PC-3 (cell line): ENCODE results near the gene SLC1A5.
"Not testable (repeated sequence)": the region's sequence is repeated elsewhere in the genome, so short reads cannot be mapped to it uniquely, and the experiment has no call there.

Experiments used
- CTCF ChIP-seq: fragments of 300-600 bp; sonication (generic); conservative IDR thresholded peaks from 2 replicates; pipeline ENCODE4 v1.5.1; 2017; ENCODE audit warnings: antibody characterized with exemption, low read depth, mild to moderate bottlenecking, low read length
- EZH2 ChIP-seq: fragments of 300-600 bp; sonication (generic); IDR thresholded peaks from one replicate; pipeline ENCODE4 v1.6.1; 2017; ENCODE audit warnings: antibody characterized with exemption, mild to moderate bottlenecking, low read length; ENCODE audit not compliant: unreplicated experiment

DNA sequence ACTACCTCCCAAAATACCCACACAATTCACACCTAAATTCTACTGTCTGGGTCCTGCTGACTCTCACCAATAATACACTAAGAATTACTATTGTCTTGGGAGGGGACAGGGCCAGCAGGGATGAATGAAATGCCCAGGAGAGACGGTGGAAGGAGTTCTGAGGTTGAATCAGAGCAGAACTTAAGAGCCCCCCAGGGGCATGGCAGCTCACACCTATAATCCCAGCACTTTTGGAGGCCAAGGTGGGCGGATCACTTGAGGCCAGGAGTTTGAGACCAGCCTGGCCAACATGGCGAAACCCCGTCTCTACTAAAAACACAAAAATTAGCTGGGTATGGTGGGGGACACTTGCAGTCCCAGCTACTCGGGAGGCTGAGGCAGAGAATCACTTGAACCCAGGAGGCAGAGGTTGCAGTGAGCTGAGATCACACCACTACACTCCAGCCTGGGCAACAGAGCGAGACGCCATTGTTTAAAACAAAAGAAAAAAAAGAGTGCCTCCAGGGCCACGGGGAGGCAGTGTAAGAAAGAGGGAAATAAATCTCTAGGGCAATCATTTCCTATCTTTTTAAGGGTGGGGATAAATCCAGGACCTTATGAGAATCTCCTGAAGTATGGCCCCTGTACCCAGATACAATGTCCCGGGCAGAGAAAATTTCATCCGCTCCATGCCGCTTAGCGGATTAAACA, 10.3 kb downstream of the SLC1A5 start:
- not testable (repeated sequence) for TF ChIP-seq CTCF, EZH2
